ENCODE data around the gene MKKS.

- TF ChIP-seq CTCF (IDR thresholded peaks at IDR 0.05) (no peak), POLR2A (IDR thresholded peaks at IDR 0.05) (no peak)
Measured at GRCh38 chr20:10472871-10473270, 38.8 kb upstream of the MKKS start.

All from Peyer's patch (tissue), 4 donors.